Activated T-cell treated with anti-CD3 and anti-CD28 coated beads for 4 hours (primary cell): ENCODE data around the gene KLHDC4.

Experiments
- DNase-seq: peaks from one replicate; pipeline ENCODE4 v3.0.0-alpha.2; 2020

KLHDC4 gene

GRCh38 chr16:87697256-87697655 is 68.5 kb downstream of the KLHDC4 start:
- DNase-seq, result no peak

GRCh38 chr16:87696726-87697125 is 69.1 kb downstream of the KLHDC4 start:
- DNase-seq, result no peak

GRCh38 chr16:87695534-87695933 is 70.3 kb downstream of the KLHDC4 start:
- no peak for DNase-seq

- no peak for DNase-seq
Observed at GRCh38 chr16:87694441-87695125, 71.2 kb downstream of the KLHDC4 start.

GRCh38 chr16:87693827-87694226 is 72.0 kb downstream of the KLHDC4 start:
- no peak for DNase-seq

- DNase-seq, result no peak
Observed at GRCh38 chr16:87692756-87693155, 73.0 kb downstream of the KLHDC4 start.

GRCh38 chr16:87692176-87692575 is 73.6 kb downstream of the KLHDC4 start:
- DNase-seq, result no peak

- no peak for DNase-seq
Observed at GRCh38 chr16:87691686-87692079, 74.1 kb downstream of the KLHDC4 start.

- no peak for DNase-seq
Observed at GRCh38 chr16:87690911-87691685, 74.7 kb downstream of the KLHDC4 start.

- no peak for DNase-seq
Observed at GRCh38 chr16:87689956-87690465, 75.8 kb downstream of the KLHDC4 start.

GRCh38 chr16:87688876-87689815 is 76.6 kb downstream of the KLHDC4 start:
- no peak for DNase-seq

- DNase-seq, result no peak
Observed at GRCh38 chr16:87687998-87688529, 77.7 kb downstream of the KLHDC4 start.

- DNase-seq, result no peak
Observed at GRCh38 chr16:87687126-87687910, 78.5 kb downstream of the KLHDC4 start.

GRCh38 chr16:87686697-87687096 is 79.1 kb downstream of the KLHDC4 start:
- no peak for DNase-seq

- no peak for DNase-seq
Observed at GRCh38 chr16:87685766-87686165, 80.0 kb downstream of the KLHDC4 start.

GRCh38 chr16:87685405-87685755 is 80.4 kb downstream of the KLHDC4 start:
- DNase-seq, result no peak

- no peak for DNase-seq
Observed at GRCh38 chr16:87684711-87685404, 80.9 kb downstream of the KLHDC4 start.

GRCh38 chr16:87684106-87684677 is 81.6 kb downstream of the KLHDC4 start:
- no peak for DNase-seq

- no peak for DNase-seq
Observed at GRCh38 chr16:87682852-87683399, 82.9 kb downstream of the KLHDC4 start.

GRCh38 chr16:87681981-87682570 is 83.7 kb downstream of the KLHDC4 start:
- no peak for DNase-seq
